NCI-H510A (cell line): Measurements from ENCODE around the gene RTL10.

Experiments
- DNase-seq: peaks from one replicate; lab custom pipeline; 2025; lab: John Stamatoyannopoulos, UW

Gene RTL10

DNA sequence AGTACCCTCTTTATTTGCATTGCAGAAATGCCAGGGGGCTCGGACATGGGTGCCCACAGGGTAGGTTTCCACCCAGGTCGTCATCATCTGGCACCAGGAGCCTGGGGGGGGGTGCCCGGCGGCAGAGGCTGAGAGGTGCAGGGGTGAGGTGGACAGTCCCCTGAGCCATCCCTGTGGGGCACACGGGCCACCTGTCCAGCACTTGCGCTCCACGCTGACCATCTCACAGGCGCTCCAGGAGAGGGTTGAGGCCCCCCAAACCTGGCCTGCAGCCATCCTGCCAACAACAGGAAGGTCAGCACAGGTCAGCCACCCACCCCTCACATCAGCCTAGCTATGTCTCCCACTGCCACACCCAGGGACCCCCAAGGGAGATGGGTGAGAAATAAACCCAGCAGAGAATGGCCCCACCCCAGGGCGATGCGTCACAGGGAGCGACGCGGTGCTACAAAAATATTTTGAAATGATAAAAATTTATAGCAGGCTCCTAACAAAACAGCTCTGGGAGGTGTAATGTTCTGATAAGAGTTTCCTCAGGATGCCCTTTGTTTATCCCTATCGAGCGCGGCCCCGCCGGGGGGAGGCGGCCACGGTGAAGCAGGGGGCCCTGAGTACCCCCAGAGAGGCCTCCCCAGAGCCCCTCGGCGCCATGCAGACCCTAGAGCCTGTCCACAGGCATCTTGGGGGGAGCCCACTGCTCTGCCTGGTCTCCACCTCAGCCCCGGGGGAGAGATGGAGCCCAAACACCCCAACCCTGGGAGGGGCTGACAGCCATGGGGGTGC, 21.0 kb upstream of the RTL10 start:
- DNase-seq = no peak

DNA sequence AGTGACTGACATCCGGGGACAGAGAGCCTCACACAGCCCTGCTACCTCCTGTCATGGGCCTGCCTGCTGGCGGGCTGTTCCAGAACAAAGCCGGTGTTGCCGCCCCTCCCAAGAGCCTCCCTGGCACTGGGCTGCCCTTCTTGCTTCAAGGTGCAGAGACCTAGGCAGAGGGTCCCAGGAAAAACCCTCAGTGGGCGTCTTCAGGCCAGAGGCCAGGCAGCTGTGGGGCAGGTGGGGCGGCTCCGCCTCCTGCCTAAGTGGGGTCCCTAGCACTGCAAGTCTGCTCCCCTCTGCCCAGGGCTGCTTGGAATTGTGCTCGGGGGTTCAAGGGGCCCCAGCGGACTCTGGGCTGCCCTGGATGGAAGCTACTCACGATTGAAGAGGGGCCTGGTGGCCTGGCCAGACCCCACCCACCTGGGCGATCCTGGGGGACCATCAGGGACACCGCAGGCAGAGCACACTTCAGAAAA, 20.4 kb upstream of the RTL10 start:
- DNase-seq = no peak

DNA sequence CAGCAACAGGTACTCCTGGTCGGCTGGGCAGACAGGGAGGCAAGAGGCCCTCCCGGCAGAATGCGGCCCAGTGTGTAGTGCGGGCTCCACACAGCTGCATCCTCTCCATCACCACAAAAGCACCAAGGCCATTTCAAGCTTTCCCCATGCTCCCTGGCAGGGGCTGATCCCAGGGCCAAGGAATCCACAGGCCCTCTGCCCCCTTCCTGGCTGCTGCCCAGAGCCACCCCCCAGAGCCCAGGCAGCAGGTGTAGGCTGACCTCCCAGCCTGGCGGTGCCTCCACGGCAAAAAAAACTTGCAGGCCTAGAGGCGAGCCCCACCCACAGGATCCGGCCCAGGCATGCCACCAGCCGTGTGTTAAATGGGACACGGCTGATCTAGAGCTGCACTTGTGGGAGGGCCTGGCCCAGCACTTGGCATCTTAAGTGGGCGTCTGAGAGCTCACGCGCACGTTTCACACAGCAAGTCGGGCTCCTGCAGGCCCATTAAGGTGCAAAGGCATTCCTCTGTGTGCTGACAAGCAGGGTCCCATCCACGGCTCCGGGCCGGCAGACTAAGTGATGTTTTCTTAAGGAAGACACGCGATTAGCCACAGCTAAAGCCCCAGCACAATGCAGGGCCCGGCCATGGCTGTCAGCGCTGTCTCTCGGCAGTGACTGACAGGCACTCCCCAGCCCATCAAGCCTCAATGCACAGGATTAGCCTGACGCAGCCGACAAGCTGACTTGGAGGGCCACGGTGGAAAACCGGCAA, 19.8 kb upstream of the RTL10 start:
- no peak for DNase-seq

DNA sequence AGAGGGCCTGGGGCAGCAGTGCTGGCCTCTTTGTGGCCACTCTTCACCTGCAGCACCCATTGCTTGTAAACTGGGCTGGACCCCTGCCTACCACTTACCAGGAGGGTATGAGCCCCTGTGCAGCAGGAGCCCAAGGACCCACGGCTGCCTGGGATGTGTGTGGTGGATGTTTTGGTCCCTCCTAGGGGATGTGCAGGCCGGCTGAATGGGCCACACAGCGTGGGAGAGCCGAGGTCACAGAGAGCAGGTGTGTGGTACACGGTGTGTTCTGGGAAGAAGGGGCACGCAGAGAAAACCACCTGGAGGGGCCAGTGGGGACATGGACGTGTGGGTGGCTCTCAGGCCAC, 19.3 kb upstream of the RTL10 start:
- DNase-seq = no peak

DNA sequence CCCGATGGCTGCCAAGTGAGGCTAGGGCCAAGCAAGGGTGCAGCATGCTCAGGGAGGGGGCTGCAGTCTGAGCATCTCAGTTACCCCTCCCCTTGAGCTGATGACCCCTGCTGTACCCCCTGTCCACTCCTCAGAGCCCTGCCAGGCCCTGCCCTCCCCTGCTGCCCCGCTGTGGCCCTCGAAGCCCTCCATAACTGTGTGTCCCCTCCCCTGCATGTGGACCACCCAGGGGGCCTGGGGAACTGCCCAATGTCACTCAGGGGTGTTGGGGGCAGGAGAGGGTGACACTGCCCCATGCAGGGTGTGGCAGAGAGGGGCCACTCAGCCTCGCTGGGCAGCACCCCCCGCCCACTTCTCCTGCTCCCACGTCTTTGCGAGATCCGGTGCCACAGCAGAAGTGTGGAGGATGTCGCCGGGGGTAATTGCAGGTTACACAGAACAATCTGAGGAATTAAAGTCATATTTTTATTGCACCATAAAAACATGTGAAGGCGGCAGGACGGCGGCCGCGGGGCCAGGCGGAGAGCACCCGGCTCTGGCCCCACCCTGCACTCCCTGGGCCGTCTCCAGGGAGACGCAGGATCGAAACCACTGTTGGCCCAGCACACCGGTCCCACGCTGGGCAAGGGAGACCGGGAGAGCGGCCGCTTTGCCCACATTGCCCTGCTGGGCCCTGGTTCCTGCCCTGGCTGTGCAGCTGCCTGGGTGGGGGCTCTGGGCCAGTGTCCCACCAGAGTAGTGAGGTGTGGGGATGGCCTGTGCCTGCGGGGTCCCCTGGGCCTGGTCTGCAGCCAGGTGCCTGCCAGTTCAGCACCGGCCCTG, 18.7 kb upstream of the RTL10 start:
- DNase-seq = no peak

DNA sequence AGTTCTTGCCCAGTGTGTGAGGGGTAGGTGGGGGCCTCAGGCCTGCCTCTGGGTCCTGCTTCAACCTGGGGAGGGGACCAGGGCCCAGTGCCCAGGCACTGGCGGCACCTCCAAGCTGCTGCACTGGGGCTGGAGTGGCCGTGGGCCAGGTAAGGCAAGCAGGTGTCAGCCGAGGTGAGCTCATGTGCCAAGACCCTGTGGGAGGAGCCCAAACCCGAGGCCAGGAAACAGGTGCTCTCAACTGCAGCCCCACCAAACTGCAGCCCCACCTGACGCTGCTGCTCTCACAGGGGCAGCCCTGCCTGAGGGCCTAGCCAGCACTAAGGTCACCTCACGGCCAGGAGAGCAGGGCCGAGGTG, 18.1 kb upstream of the RTL10 start:
- DNase-seq = peak; percentile 77

DNA sequence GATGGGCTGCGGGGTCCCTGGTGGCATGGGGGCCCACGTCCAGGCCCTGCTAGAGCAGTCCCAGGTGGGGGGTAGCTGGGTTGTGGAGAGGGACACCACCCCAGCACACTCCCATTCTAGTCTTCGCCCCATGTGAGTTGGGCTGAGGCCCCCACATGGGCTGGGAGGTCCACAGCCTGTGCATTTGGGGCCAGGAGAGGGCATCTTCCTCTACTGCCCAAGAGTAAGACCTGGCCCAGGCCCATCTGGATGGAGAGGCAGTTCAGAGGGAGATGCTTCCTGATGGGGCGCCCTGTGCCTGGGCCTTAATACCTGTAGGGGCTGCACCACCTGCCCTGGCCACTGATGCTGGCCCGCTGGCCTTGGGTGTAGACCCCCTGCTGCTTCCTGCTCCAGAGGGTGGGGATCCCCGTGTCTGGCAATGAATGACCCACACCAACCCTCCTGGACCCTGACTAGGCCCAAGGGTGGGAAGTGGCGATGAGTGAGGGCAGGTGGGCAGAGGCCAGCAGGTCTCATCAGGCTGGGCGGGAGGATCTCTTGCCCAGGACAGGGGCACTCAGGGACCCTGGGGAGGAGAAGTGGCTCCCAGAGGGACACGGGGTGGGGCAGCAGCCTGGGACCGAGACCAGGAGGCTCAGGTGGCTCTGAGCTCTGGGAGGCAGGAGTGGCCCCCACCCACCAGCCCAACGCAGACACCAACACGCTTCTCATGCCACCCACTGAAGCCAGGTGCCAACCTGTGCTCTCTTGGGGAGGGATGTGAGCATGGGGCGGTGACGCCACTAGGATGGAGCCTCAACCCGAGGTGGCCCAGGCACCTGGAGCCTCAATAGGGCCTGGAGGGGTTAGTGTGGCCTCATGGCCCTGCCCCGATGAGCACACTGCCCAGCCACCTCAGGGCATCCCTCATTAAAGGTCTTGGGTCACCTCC, 17.4 kb upstream of the RTL10 start:
- no peak for DNase-seq

DNA sequence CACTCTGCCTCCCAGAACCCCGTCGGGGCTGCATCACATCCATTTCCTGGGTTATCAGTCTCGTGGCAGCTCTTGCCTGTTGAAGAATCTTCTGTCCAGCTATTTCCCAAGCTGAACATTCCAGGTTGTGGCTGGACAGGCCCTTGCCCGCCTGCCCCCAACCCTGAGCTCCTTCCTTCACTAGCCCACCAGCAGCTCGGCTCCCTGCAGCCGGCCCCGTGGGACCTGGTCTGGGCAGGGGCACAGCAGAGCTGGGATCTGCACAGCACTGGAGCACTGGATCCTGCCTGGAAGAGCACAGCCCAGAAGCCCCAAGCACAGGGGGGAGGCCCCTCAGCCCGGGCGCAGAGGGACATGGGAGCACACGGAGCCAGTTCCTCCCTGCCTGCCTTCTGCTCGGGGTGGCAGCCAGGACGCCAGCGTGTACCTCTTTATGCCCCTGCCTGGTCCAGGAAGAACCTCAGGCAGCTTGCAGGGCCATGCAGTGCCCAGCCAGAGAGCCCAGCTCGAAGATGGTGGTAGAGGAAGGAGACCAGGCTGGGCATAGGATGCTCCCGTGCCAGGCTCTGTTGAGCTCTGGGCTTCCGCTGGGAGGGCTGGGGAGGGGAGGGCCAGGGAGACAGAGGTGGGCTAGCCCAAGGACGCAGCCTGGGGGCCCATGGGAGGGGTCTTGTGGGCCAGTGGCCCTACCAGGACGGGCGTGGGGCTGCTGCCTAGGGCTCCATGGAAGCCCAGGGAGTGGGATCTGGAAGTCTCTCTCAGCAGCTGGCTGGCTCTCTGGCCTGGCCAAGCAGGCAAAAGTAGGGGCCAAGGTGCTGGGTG, 16.6 kb upstream of the RTL10 start:
- DNase-seq = no peak

DNA sequence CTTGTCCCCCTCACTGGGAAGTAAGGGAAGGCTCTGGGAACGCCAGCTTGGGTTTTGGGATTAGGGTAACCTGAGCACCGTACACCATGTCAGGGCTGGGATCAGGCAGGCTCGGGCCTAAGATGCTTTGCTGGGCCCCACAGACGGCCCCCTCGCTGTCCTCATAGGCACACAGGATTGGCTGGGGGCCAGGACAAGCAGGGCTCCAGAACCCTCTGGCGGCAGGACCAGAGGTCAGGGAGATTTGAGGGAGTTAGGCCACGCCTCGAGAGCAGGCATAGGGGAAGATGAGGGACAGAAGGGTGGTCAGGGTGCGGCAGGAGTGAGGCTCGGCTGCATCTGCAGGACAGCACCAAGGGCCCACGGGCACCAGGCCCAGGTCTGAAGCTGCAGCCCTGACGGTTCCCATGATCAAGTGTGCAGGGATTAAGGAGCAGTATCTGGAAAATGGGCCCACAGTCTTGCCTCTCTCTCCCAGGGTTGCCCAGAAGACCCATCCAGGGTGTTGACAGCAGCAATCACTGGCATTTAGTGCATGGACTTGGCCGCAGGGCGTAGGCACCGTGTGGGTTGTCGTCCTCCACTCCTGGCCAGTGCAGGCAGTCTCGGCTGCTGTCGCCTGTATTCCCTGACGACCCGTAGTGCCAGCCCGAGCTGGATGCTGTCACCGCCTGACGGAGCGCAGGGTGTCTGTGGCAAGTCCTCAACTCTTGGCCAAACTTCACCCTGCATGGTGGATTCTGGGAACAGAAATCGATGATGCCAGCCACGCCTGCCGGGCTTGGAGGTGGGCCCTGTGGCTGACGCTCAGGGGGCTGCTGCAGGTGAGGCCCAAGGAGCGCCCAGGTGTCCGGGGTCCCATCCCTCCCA, 15.7 kb upstream of the RTL10 start:
- no peak for DNase-seq

DNA sequence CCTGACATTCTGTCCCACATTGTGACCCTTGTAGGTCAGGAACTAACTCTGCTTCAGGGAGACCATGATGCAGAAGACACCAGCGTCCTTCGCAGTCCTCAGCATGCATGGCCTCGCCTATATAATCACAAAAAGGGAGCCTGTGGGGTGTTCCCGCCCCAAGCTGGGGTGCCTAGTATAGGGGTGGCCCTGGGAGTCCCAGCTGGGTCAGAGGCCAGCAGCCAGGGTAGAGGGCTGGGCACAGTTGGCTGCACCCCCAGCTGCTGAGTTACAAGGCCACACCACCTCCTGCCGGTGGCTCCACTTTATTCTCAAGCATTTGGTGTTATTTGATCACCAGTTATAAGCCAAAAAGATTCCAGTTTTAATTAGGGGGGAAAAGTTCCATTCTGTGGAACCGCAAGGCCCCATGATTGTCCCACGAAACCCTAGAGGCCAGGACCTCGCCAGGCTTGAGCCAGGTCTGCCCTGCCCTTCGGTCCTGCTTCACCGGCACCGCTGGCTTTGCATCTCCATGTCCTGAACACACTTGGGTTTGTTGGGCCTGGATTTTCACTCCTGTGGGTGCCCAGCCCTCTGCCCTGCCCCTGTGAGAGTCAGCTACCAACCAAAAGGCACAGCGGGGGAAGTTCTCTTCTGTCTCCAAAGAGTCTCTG, 15.0 kb upstream of the RTL10 start:
- no peak for DNase-seq

DNA sequence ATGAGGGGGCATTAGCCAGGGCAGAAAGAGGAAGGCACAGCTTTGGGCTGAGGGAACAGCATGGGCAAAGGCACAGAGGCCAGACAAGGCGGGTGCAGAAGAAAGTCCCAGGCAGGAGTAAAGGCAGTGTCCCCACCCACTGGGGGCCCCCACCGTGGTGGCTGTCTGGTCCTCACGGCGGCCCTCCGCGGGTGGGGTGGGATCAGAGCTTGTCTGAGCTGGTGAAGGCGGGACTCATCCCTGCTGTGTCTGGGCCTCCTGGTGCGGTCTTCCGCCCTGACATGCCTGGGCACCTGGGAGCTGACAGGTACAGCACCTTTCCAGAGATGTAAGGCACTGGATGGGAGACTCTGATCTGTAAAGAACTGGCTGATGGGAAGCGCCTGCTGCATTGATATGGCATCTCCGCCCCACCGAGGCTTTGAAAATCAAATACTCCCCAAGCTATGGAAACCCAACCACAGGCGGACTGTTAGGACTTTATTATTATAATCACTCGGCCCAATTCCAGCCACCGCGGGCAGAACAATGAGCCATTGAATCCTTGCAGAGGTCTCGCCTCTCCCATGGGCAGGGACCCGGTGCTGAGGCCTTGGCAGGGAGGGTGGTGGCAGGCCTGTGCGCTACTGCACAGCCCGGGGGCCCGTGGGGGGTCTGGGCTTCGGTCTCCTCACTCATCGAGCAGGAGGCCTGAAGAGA, 14.2 kb upstream of the RTL10 start:
- no peak for DNase-seq

DNA sequence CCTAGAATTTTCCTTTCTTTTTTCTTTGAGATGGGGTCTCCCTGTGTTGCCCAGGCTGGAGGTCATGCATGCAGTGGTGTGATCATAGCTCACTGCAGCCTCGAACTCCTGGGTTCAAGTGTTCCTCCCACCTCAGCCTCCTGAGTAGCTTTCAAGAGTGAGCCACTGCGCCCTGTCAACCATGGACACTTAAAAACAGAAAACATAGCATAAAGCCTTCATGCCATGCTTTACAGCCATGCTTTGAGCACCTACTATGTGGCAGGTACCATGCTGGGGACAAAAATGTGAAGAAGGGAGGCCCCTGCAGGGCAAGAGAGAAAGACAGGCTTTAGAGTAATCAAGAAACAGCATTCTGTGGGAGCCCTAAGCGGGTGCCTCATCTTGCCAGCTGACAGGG, 13.7 kb upstream of the RTL10 start:
- DNase-seq = no peak

DNA sequence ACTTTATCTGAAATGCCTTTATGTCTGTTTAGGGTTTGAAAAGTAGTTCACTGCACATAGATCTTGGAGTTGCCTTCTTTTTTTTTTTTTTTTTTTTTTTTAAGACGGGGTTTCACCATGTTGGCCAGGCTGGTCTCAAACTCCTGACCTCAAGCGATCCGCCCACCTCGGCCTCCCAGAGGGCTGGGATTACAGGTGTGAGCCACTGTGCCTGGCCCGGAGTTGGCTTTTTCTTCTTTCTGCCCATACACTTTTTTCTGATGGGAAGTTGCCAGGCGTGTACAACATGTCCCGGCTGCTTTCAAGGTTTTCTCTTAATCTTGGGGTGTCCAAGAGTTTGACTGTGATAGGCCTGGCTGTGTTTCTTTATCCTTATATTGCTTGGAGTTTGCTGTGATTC, 12.9 kb upstream of the RTL10 start:
- DNase-seq = no peak

DNA sequence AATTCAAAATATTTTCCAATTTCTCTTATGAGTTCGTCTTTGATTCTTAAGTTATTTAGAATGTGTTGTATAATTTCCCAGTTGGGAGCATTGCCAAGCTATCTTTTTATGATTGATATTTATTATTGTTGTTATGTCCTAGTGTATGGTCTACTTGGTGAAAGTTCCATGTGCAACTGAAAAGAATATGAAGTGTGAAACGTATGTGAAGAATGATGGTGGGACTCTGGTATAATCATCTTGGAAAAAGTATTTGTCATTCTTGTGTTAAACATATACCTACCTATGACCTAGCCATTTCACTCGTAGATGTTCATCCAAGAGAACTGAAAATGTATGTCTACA, 12.0 kb upstream of the RTL10 start:
- no peak for DNase-seq

DNA sequence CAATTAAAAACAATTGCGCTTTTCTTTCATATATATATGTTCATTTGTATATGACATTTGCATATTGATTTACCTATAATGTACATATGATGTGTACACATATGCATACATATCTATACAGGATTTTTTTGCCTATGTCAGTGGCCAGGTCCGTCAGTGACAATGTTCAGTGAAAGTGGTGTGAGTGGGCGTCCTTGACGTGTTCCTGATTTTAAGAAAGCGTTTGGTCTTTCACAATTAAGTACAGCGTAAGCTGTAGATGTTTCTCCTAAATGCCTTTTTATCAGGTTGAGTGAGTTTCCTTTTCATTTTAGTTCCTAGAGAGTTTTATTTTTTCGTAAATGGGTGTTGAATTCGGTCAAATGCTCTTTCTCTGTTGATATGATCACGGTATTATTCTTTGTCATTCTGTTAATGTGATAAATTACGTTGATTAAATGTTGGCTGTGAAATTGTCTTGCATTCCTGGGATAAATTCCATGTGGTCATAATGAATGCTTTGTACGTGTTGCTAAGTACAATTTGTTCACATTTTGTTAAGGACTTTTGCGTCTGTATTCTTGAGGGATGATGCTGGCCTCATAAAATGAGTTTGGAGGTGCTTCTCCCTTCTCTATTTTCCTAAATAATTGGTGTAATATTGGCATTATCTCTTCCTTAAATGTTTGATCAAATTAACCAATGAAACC, 10.6 kb upstream of the RTL10 start:
- no peak for DNase-seq

DNA sequence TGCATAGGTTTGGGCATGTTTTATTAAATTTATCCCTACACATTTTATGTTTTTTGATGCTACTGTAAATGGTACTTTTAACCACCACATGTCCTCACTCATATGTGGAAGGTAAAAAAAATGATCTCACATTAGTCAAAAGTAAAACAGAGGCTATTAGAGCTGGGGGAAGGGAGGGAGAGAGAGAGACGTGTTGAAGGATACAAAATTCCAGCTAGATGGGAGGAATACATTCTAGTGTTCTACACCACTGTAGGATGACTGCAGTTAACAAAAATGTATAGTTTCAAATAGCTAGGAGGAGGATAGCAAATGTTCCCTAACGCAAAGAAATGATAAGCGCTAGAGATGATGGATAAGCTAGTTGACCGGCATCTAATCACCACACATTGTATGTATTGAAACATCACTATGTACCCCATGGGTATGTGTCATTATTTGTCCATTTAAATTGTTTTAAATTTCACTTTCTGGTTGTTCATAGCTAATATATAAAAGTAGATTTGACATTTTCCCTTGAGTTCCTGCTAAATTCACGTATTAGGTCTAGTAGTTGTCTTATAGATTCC, 9.9 kb upstream of the RTL10 start:
- no peak for DNase-seq

DNA sequence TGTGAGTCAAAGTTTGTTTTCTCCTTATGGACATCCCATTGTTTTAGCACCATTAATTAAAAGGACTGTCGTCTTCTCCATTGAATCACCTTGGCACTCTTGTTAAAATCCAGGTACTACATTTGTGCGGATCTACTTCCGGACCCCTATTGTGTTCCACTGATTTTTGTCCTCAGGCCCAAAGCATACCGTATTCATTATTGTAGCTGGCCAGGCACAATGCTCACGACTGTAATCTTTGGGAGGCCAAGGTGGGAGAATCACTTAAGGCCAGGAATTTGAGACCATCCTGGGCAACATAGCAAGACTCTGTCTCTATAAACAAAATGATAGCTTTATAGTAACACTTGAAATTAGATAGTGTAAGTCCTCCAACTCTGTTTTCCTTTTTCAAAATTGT, 8.9 kb upstream of the RTL10 start:
- no peak for DNase-seq
